GM12864 (cell line): Measurements from ENCODE around the gene NPL.

Experiments used
- DNase-seq: peaks from one replicate; pipeline ENCODE4 v3.0.0-alpha.2; 2011; ENCODE audit warnings: low read depth
- H3K4me3 ChIP-seq: 2 replicates; pipeline ENCODE4 v1.5.1; 2011; ENCODE audit warnings: mild to moderate bottlenecking, low read depth, low read length, control low read depth
- TF ChIP-seq, protein P1 (sequence below): IDR thresholded peaks from 2 replicates; pipeline ENCODE4 v1.5.1; 2011; ENCODE audit warnings: low read depth, mild to moderate bottlenecking, moderate library complexity, low read length, control low read depth, inconsistent platforms; ENCODE audit errors: missing control alignments

NPL gene

DNA sequence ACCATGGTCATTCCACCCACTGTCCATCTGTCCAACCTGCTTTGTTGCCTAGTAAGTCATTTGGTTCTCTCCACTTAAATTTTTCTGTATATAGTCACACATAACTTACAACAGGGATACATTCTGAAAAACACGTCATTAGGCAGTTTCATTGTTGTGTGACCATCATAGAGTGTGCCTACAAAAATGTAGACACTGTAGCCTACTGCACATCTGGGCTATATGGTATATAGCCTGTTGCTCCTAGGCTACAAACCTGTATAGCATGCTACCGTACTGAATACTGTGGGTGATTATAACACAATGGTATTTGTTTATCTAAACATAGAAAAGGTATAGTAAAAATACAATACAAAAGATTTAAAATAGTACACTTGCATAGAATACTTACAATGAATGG, 10.0 kb upstream of the NPL start:
- H3K4me3 ChIP-seq, result no peak overlapping the region
- DNase-seq, result no peak
- TF ChIP-seq, protein P1, sequence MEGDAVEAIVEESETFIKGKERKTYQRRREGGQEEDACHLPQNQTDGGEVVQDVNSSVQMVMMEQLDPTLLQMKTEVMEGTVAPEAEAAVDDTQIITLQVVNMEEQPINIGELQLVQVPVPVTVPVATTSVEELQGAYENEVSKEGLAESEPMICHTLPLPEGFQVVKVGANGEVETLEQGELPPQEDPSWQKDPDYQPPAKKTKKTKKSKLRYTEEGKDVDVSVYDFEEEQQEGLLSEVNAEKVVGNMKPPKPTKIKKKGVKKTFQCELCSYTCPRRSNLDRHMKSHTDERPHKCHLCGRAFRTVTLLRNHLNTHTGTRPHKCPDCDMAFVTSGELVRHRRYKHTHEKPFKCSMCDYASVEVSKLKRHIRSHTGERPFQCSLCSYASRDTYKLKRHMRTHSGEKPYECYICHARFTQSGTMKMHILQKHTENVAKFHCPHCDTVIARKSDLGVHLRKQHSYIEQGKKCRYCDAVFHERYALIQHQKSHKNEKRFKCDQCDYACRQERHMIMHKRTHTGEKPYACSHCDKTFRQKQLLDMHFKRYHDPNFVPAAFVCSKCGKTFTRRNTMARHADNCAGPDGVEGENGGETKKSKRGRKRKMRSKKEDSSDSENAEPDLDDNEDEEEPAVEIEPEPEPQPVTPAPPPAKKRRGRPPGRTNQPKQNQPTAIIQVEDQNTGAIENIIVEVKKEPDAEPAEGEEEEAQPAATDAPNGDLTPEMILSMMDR, result no peak

DNA sequence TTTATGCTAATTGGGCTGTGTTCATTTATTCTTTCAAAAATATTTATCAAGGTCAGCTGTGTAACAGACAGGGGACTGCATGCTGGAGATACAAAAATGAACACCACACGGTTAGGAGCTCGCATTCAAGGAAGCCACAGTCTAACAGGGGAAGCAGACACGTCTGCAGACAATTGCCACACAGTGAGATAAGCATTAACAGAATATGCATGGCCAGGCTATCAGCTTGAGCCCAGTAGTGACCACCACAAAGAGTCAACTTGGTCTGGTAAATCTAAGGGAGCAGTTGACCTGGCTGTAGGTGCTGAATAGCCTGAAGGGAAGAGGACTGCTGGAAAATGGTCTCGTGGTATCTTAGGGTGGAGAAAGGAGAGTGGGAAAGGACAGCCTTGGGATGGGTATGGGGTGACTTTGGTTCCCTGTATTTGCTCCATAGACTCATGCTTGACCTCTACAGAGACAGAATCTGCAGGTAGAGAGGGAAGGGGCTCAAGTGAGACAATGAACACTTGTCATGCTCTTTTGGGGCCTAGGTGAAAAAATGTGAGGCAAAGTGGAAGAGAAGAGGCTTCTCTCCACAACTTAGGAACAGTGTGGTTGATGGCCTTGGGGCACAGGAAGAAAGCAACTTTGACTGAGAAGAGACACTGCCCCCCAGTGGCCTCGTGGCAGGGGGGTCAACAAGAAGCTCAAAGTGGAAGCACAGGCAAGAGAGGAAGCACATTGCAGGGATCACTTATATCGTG, 7.6 kb upstream of the NPL start:
- peak; percentile 53 for DNase-seq
- no peak overlapping the region for H3K4me3 ChIP-seq
- TF ChIP-seq, protein P1, result peak; percentile 89

DNA sequence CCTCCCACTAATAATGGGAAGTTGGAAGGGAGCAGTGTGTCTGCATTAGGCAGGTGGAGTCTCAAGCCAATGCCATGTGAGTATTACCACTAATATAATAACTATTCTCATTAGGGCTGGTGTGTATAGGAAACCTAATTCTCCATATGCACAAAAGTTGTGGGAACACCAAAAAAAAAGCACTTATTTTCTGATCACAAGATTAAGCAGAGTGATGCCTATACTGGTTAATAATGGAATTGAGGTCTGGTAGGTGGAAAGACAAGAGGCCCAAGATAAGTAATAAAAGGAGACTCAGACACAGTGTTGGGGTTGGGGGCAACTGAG, 7.0 kb upstream of the NPL start:
- TF ChIP-seq, protein P1, result no peak
- no peak overlapping the region for H3K4me3 ChIP-seq
- no peak for DNase-seq

GRCh38 chr1:182783068-182783467, 6.5 kb upstream of the NPL start:
- H3K4me3 ChIP-seq, result no peak overlapping the region
- TF ChIP-seq, protein P1, result peak; percentile 21
- no peak for DNase-seq

DNA sequence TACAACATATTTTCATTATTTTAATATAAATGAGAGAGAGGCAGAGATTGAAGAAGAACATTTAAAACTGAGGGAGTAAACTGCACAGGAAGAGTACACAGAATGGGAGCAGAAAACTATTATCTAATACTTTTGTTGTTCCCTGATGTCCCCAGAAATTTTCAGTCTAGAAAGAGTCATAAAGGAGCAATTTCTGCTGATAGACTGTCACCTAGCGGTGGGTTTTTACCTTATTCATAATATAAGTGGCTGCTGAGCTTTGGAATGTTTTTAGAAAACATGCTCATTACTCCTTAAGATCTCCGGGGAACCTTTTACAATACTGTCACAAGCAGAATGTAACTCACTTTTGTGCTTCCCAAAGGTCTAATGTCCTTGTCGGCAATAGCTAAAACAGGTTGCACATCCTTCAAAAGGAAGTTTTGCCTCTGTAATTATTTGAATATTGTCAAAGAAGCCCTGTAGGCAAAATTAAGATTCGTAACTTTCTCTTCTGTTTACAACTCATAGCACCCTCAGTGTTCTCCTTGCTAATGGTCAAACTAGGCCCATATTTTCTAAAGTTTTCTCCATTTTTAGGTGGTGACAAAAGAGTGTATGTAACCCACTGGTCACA, 4.9 kb upstream of the NPL start:
- TF ChIP-seq, protein P1, result peak; percentile 78
- no peak overlapping the region for H3K4me3 ChIP-seq
- DNase-seq, result no peak

DNA sequence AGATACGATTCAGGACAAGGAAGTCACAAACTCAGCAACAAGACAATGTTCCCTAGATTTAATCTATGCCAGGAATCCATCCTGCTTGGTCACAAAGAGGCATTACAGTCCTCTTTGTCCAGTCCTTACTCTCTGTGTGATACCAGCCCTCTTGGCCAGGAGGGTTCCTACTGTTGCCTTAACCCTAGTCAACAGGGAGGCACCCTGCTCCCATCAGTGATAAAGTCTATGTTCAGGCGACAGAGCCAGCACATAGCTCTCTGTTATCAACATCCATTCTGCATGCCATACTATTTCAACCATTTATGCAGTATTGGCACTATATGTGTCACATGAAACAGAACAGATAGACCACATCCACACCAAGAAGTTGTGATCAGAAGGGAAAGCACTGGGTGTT, 4.4 kb upstream of the NPL start:
- DNase-seq, result no peak
- no peak overlapping the region for H3K4me3 ChIP-seq
- TF ChIP-seq, protein P1, result no peak
